Activated CD8-positive, alpha-beta T cell treated with anti-CD3 and anti-CD28 coated beads, Interleukin-2, amount 10 ng/mL, durations not matched to agents 7 days and 5 days (primary cell): ENCODE measurements around the gene YPEL5. TPM values are rescaled to one million over a fixed set of nuclear protein-coding genes. Genes with fewer than 3 reads are reported as not detected.

ENCODE experiments used
- ATAC-seq: fragments of 150-1000 bp; cut with Tn5 transposase; one replicate; pipeline ENCODE4 v1.10.0; 2021; ENCODE audit warnings: moderate library complexity
- CTCF ChIA-PET: fragments of 350-600 bp; sonication (Branson Sonifier 250); formaldehyde crosslinking; loops from one replicate; lab custom pipeline; 2021; ENCODE audit warnings: antibody characterized with exemption; lab: Charles Lee
- POLR2A ChIA-PET: fragments of 350-600 bp; sonication (Branson Sonifier 250); formaldehyde crosslinking; loops from one replicate; lab custom pipeline; 2021; ENCODE audit warnings: antibody characterized with exemption; lab: Charles Lee
- DNase-seq: peaks from one replicate; pipeline ENCODE4 v3.0.0-alpha.2; 2020
- H3K27ac Mint-ChIP-seq: one replicate; pipeline ENCODE4 v1.8.0; 2021; ENCODE audit warnings: mild to moderate bottlenecking, mixed read lengths
- H3K27me3 Mint-ChIP-seq: one replicate; pipeline ENCODE4 v1.8.0; 2021; ENCODE audit warnings: low read depth, mixed read lengths
- H3K36me3 Mint-ChIP-seq: one replicate; pipeline ENCODE4 v1.8.0; 2021; ENCODE audit warnings: low read depth, mixed read lengths
- H3K4me1 Mint-ChIP-seq: one replicate; pipeline ENCODE4 v1.8.0; 2021; ENCODE audit warnings: low read depth, mixed read lengths
- H3K4me3 Mint-ChIP-seq: one replicate; pipeline ENCODE4 v1.8.0; 2021; ENCODE audit warnings: mild to moderate bottlenecking, mixed read lengths
- H3K9me3 Mint-ChIP-seq: one replicate; pipeline ENCODE4 v1.8.0; 2022; ENCODE audit warnings: mixed read lengths; ENCODE audit not compliant: insufficient read depth
- total RNA-seq, 2 experiments: library from RNA; stranded (reverse); gene quantifications; one replicate each; pipeline ENCODE4 v1.2.3, GENCODE V29; 2021

YPEL5 gene
- total RNA-seq, 2 experiments from 2014 or later, result 32.5 to 34.9 TPM

GRCh38 chr2:30165617-30166016, 18.8 kb downstream of the YPEL5 start:
- Mint-ChIP-seq H3K9me3 (no peaks in the 10 kb centered on the region), H3K27ac (no peak overlapping the region), H3K4me1 (peaks cover 17% of the 10 kb centered on the region), H3K27me3 (peaks cover 3% of the 10 kb centered on the region), H3K4me3 (no peak overlapping the region), H3K36me3 (no peaks in the 10 kb centered on the region)
- ATAC-seq, result no peak
- ChIA-PET CTCF (interaction anchor here (0.6 to 11.8 kb wide), 73 partner anchors 9 to 1164 kb away, joined by 3 to 592 read pairs (median 5); partner anchors contain the start of genes LBH, LCLAT1 and YPEL5), POLR2A (interaction anchor here (1.0 to 1.2 kb wide), 3 partner anchors 67 to 546 kb away, joined by 4 to 10 read pairs (median 8); no protein-coding TSS in a partner anchor)
- no peak for DNase-seq

- H3K27ac Mint-ChIP-seq, result no peak overlapping the region
- POLR2A ChIA-PET, result no interaction called here
- DNase-seq (no peak), ATAC-seq (no peak)
- CTCF ChIA-PET, result interaction anchor here (11.8 kb wide), 1 partner anchor 536 kb away, joined by 592 read pairs; no protein-coding TSS in a partner anchor
- H3K4me1 Mint-ChIP-seq, result no peaks in the 10 kb centered on the region
- peaks cover 3% of the 10 kb centered on the region for H3K27me3 Mint-ChIP-seq
- no peak overlapping the region for H3K4me3 Mint-ChIP-seq
- no peaks in the 10 kb centered on the region for H3K36me3 Mint-ChIP-seq
- H3K9me3 Mint-ChIP-seq, result no peaks in the 10 kb centered on the region
These were observed 25.8 kb downstream of the YPEL5 start for GRCh38 chr2:30172627-30173026.

DNA sequence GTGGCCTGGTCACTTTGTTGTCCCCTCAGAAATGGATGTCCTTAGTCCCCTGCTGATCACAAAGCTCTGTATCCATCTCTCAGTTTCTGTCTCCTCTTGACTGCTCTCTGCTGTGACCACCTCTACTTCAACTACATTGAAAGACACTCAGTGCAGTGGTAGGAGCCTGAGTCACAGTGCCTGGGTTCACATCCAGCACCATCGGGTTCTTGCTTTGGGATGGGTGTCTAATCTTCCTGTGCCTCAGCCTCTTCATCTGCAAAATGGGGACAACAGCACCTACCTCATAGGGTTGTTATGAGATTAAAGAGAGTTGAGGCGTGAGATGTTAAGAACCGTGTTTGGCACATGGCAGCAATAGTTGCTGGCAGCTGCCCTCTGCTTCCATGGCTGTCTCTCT, 30.6 kb downstream of the YPEL5 start:
- H3K4me3 Mint-ChIP-seq, result no peak overlapping the region

GRCh38 chr2:30177956-30178355, 31.1 kb downstream of the YPEL5 start:
- CTCF ChIA-PET, result interaction anchor here (0.8 kb wide), 1 partner anchor 13 kb away, joined by 3 read pairs; no protein-coding TSS in a partner anchor
- no peak for ATAC-seq
- H3K27me3 Mint-ChIP-seq, result no peaks in the 10 kb centered on the region

More for the DNA sequence above, 30.6 kb downstream of the YPEL5 start:
- no peak for ATAC-seq
- Mint-ChIP-seq H3K9me3 (no peaks in the 10 kb centered on the region), H3K36me3 (no peaks in the 10 kb centered on the region), H3K27ac (no peak overlapping the region), H3K4me1 (peaks cover 2% of the 10 kb centered on the region), H3K27me3 (no peaks in the 10 kb centered on the region)
- CTCF ChIA-PET, result interaction anchor here (0.8 to 0.9 kb wide), 2 partner anchors 12 to 304 kb away, joined by 3 to 5 read pairs; no protein-coding TSS in a partner anchor
- POLR2A ChIA-PET, result no interaction called here
- no peak for DNase-seq

DNA sequence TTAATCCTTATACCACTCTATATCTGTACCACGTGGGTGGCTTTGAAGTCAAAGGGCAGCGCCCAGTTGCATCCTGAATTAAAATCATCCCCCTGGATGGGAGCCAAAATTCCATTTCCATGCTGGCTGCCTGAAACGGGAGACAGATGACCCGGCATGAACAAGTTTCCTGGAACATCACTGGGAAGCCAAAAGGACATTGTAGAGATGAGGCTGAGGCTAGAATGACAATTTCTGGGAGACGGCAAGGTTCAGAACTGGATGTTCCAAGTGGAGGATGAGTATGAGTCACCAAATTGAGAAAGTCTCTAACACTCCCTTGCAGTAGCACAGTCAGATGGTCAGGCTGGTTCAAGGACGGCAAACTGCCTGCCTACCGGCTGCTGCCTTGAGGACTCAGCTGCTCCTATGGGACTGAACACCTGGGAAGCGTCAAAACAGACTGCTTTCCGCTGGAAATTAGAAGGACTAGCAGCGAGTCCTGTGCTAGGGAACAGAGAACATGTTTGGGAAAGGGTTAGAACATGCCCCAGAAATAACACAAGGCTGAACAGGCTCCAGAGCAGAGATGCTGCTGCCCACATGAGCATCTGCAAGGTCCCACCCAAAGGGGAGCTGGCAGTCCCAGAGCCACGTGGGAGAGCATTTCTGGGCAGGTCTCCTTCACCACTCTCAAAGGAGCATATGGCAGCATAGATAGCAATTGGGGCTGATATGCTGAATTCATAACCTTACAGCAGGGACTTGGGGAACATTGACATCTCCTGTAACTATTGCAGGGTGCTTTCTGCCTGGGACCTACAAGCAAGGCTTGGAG, 32.0 kb downstream of the YPEL5 start:
- DNase-seq (no peak), ATAC-seq (no peak)
- no peak overlapping the region for H3K4me3 Mint-ChIP-seq
- CTCF ChIA-PET, result interaction anchor here (2.6 to 4.3 kb wide), 2 partner anchors 14 to 533 kb away, joined by 14 to 17 read pairs; no protein-coding TSS in a partner anchor
- H3K27ac Mint-ChIP-seq, result no peak overlapping the region
- H3K27me3 Mint-ChIP-seq, result no peaks in the 10 kb centered on the region
- peaks cover 2% of the 10 kb centered on the region for H3K4me1 Mint-ChIP-seq
- no peaks in the 10 kb centered on the region for H3K9me3 Mint-ChIP-seq
- no peaks in the 10 kb centered on the region for H3K36me3 Mint-ChIP-seq
- POLR2A ChIA-PET, result no interaction called here

More at GRCh38 chr2:30177956-30178355, 31.1 kb downstream of the YPEL5 start:
- no peak for DNase-seq
- Mint-ChIP-seq H3K36me3 (no peaks in the 10 kb centered on the region), H3K4me3 (no peak overlapping the region), H3K4me1 (peaks cover 2% of the 10 kb centered on the region), H3K9me3 (no peaks in the 10 kb centered on the region), H3K27ac (no peak overlapping the region)
- POLR2A ChIA-PET, result no interaction called here

- ATAC-seq (no peak), DNase-seq (no peak)
- H3K4me3 Mint-ChIP-seq, result no peak overlapping the region
- H3K9me3 Mint-ChIP-seq, result no peaks in the 10 kb centered on the region
- CTCF ChIA-PET, result interaction anchor here (2.6 to 4.3 kb wide), 2 partner anchors 15 to 532 kb away, joined by 14 to 17 read pairs; no protein-coding TSS in a partner anchor
- POLR2A ChIA-PET, result no interaction called here
- no peaks in the 10 kb centered on the region for H3K36me3 Mint-ChIP-seq
- H3K27ac Mint-ChIP-seq, result no peak overlapping the region
- H3K27me3 Mint-ChIP-seq, result no peaks in the 10 kb centered on the region
- H3K4me1 Mint-ChIP-seq, result peaks cover 2% of the 10 kb centered on the region
These were observed 32.7 kb downstream of the YPEL5 start for GRCh38 chr2:30179536-30179935.

DNA sequence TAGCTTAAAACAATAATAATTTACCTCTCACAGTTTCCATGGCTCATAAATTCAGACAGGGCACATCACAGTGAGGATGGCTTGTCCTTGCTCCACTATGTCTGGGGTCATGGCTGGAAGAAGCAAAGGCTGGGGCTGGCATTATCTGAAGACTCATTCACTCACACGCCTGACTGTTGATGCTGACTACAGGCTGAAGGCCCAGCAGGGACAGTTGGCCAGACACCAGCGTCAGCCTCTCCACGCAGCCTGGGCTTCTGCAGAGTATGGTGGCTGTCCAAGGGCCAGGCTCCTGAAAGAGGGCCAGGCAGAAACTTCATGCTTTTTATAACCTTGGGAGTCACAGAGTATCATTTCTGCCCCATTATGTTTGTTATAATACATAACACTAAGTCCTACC, 33.4 kb downstream of the YPEL5 start:
- ChIA-PET CTCF (interaction anchor here (1.8 to 4.3 kb wide), 3 partner anchors 15 to 531 kb away, joined by 7 to 17 read pairs (median 14); no protein-coding TSS in a partner anchor), POLR2A (no interaction called here)
- peaks cover 2% of the 10 kb centered on the region for H3K4me1 Mint-ChIP-seq
- H3K27ac Mint-ChIP-seq, result no peak overlapping the region
- DNase-seq (no peak), ATAC-seq (no peak)
- no peaks in the 10 kb centered on the region for H3K27me3 Mint-ChIP-seq
- no peaks in the 10 kb centered on the region for H3K9me3 Mint-ChIP-seq
- no peaks in the 10 kb centered on the region for H3K36me3 Mint-ChIP-seq
- H3K4me3 Mint-ChIP-seq, result no peak overlapping the region

- peaks cover under 1% of the 10 kb centered on the region for H3K27me3 Mint-ChIP-seq
- no peaks in the 10 kb centered on the region for H3K9me3 Mint-ChIP-seq
- ATAC-seq (no peak), DNase-seq (no peak)
- H3K4me1 Mint-ChIP-seq, result peaks cover 2% of the 10 kb centered on the region
- ChIA-PET CTCF (interaction anchor here (1.8 to 4.3 kb wide), 3 partner anchors 16 to 530 kb away, joined by 7 to 17 read pairs (median 14); no protein-coding TSS in a partner anchor), POLR2A (no interaction called here)
- H3K27ac Mint-ChIP-seq, result no peak overlapping the region
- H3K4me3 Mint-ChIP-seq, result no peak overlapping the region
- no peaks in the 10 kb centered on the region for H3K36me3 Mint-ChIP-seq
These were observed 34.4 kb downstream of the YPEL5 start for GRCh38 chr2:30181176-30181575.

DNA sequence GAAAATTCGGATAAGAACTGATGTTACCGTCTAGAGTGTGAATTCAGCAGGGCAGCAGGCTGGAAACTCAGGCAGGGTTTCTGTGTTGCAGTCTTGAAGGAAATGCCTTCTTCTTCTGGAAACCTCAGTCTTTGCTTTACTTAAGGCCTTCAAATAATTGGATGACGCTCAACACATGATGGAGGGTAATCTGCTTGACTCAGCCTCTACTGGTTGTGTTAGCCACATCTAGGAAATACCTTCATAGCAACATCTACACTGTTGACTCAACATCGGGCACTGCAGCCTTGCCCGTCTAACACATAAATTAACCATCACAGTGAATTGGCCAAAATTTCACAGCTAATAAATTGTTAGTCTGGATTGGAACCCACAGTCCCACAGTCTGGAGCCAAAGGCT, 37.2 kb downstream of the YPEL5 start:
- CTCF ChIA-PET, result interaction anchor here (1.2 kb wide), 2 partner anchors 19 to 527 kb away, joined by 4 to 5 read pairs; no protein-coding TSS in a partner anchor
- H3K27me3 Mint-ChIP-seq, result peaks cover 2% of the 10 kb centered on the region

GRCh38 chr2:30185178-30185577, 38.4 kb downstream of the YPEL5 start:
- CTCF ChIA-PET, result no interaction called here
- H3K36me3 Mint-ChIP-seq, result no peaks in the 10 kb centered on the region

More for the DNA sequence above, 37.2 kb downstream of the YPEL5 start:
- Mint-ChIP-seq H3K4me1 (peaks cover 2% of the 10 kb centered on the region), H3K36me3 (no peaks in the 10 kb centered on the region), H3K4me3 (no peak overlapping the region), H3K27ac (no peak overlapping the region), H3K9me3 (no peaks in the 10 kb centered on the region)
- POLR2A ChIA-PET, result no interaction called here
- no peak for DNase-seq
- ATAC-seq, result no peak

GRCh38 chr2:30188292-30188691, 41.5 kb downstream of the YPEL5 start:
- DNase-seq (no peak), ATAC-seq (no peak)
- no peak overlapping the region for H3K27ac Mint-ChIP-seq
- H3K4me1 Mint-ChIP-seq, result peaks cover 2% of the 10 kb centered on the region
- no peaks in the 10 kb centered on the region for H3K36me3 Mint-ChIP-seq
- H3K9me3 Mint-ChIP-seq, result no peaks in the 10 kb centered on the region
- H3K27me3 Mint-ChIP-seq, result peaks cover 4% of the 10 kb centered on the region
- CTCF ChIA-PET, result interaction anchor here (1.6 to 3.0 kb wide), 3 partner anchors 20 to 523 kb away, joined by 6 to 16 read pairs (median 12); no protein-coding TSS in a partner anchor
- no peak overlapping the region for H3K4me3 Mint-ChIP-seq
- POLR2A ChIA-PET, result interaction anchor here (1.1 kb wide), 1 partner anchor 21 kb away, joined by 3 read pairs; no protein-coding TSS in a partner anchor

More at GRCh38 chr2:30185178-30185577, 38.4 kb downstream of the YPEL5 start:
- H3K27ac Mint-ChIP-seq, result no peak overlapping the region
- ATAC-seq, result no peak
- no peaks in the 10 kb centered on the region for H3K9me3 Mint-ChIP-seq
- POLR2A ChIA-PET, result no interaction called here
- no peak overlapping the region for H3K4me3 Mint-ChIP-seq
- H3K4me1 Mint-ChIP-seq, result peaks cover 2% of the 10 kb centered on the region
- no peak for DNase-seq
- peaks cover 2% of the 10 kb centered on the region for H3K27me3 Mint-ChIP-seq
